GM21825 (cell line): ENCODE data around the gene NOTCH3.

Source experiments
- ATAC-seq: cut with Tn5 transposase; IDR thresholded peaks from one replicate; pipeline ENCODE4 v1.9.1; 2021; ENCODE audit warnings: mild to moderate bottlenecking, moderate library complexity; ENCODE audit not compliant: unreplicated experiment

The NOTCH3 gene

DNA sequence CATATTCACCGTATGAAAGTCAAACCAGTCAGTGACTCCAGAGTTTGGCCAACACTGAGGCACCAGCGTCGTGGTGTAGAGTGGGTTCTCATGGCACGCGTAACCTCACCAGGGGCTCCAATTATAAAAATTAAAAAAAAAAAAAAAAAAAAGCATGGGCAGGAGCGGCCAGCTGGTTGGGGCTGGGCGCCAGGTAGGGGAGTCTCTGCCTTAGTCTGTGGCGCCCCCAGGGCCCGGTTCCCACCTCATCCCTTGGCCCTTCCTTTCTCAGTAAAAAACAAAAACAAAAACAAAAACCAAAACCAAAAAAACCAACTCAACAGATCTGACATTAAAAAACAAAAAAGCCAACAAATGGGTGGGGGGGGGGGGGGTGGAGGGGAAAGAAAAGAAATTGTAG, 36.1 kb upstream of the NOTCH3 start:
- ATAC-seq: no peak

- no peak for ATAC-seq
These were observed 35.0 kb upstream of the NOTCH3 start for GRCh38 chr19:15235781-15236180.

- no peak for ATAC-seq
These were observed 33.8 kb upstream of the NOTCH3 start for GRCh38 chr19:15234431-15235130.

- ATAC-seq: no peak
These were observed 30.5 kb upstream of the NOTCH3 start for GRCh38 chr19:15231271-15231670.

GRCh38 chr19:15227261-15227660, 26.5 kb upstream of the NOTCH3 start:
- no peak for ATAC-seq

GRCh38 chr19:15225760-15226159, 25.0 kb upstream of the NOTCH3 start:
- no peak for ATAC-seq

GRCh38 chr19:15223649-15224361, 23.0 kb upstream of the NOTCH3 start:
- ATAC-seq: no peak

GRCh38 chr19:15222738-15223648, 22.2 kb upstream of the NOTCH3 start:
- peak; percentile 72 for ATAC-seq

DNA sequence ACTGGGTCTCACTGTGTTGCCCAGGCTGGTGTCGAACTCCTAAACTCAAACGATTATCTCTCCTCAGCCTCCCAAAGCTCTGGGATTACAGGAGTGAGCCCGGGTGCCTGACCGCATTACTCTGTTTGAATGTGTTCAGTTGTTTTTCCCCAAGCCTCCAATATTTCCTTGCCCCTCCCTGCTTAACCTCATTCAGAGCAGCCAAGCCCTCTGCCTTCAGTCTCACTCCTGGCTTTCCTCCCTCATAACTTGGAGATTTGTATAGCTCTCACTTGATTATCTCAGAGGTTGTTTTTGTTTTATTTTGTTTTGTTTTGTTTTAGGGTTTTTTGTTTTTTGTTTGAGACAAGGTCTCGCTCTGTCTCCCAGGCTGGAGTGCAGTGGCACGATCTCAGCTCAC, 20.0 kb upstream of the NOTCH3 start:
- no peak for ATAC-seq

GRCh38 chr19:15218501-15218900, 17.7 kb upstream of the NOTCH3 start:
- ATAC-seq: no peak

- ATAC-seq: no peak
These were observed 15.6 kb upstream of the NOTCH3 start for GRCh38 chr19:15216363-15216762.

GRCh38 chr19:15213715-15214381, 13.1 kb upstream of the NOTCH3 start:
- no peak for ATAC-seq

DNA sequence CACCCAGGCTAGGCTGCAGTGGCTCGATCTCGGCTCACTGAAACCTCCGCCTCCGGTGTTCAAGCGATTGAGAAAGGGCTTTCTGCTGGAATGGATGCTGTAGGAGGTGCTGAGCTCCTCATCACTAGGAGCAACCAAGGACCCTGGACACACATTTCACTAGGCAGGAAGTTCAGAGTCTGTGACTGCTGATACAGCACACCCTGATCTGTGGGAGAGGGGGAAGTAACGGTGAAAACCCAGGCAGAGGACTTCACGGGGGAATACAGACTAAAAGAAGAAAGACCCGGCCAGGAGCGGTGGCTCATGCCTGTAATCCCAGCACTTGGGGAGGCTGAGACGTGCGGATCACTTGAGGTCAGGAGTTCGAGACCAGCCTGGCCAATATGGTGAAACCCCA, 11.9 kb upstream of the NOTCH3 start:
- ATAC-seq: no peak

- no peak for ATAC-seq
These were observed 9.6 kb upstream of the NOTCH3 start for GRCh38 chr19:15210323-15210781.

DNA sequence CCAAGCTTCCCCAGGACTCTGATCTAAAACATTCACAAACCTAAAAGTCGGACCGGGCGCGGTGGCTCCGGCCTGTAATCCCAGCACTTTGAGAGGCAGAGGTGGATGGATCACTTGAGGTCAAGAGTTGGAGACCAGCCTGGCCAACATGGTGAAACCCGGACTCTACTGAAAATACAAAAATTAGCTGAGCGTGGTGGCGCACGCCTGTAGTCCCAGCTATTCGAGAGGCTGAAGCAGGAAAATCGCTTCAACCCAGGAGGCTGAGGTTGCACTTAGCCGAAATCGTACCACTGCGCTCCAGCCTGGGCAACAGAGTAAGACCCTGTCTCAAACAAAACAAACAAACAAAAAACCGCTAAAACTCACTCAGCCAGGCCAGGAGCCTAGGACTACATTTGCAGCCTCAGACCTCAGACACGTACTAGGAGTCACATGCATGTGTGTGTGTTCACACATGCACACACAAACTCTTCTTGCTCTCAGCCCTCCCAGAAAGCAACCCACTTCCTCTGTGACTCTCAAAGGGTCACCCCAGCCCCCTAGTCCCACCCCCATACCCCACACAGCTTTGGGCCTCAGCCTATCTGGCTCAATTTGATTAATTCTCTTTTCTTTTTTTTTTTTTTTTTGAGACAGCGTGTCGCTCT, 704 bp upstream of the NOTCH3 start:
- no peak for ATAC-seq

GRCh38 chr19:15199661-15200552, 888 bp downstream of the NOTCH3 start:
- no peak for ATAC-seq

GRCh38 chr19:15198951-15199660, 1.7 kb downstream of the NOTCH3 start:
- ATAC-seq: no peak

- ATAC-seq: no peak
These were observed 2.9 kb downstream of the NOTCH3 start for GRCh38 chr19:15197942-15198341.
